Endodermal cell (in vitro differentiated cells): ENCODE measurements around the gene CD151. TPM values are rescaled to one million over a fixed set of nuclear protein-coding genes. Genes with fewer than 3 reads are reported as not detected.

Source experiments
- DNase-seq: peaks from one replicate; pipeline ENCODE4 v3.0.0-alpha.2; 2017
- H3K27ac ChIP-seq: 2 replicates; pipeline ENCODE4 v1.5.1; 2013; ENCODE audit warnings: mild to moderate bottlenecking, low read depth, low read length, moderate library complexity
- H3K27me3 ChIP-seq: 2 replicates; pipeline ENCODE4 v1.6.1; 2013; ENCODE audit warnings: mild to moderate bottlenecking, low read length, moderate library complexity; ENCODE audit not compliant: insufficient read depth, control insufficient read depth, poor library complexity, severe bottlenecking
- H3K36me3 ChIP-seq: 2 replicates; pipeline ENCODE4 v1.7.0; 2013; ENCODE audit warnings: mild to moderate bottlenecking, low read length, moderate library complexity; ENCODE audit not compliant: control insufficient read depth, insufficient read depth
- H3K4me1 ChIP-seq: one replicate; pipeline ENCODE4 v1.7.0; 2013; ENCODE audit warnings: low read length; ENCODE audit not compliant: control insufficient read depth, insufficient read depth
- H3K4me3 ChIP-seq: 2 replicates; pipeline ENCODE4 v1.5.1; 2013; ENCODE audit warnings: mild to moderate bottlenecking, low read length, moderate library complexity
- H3K9ac ChIP-seq: 2 replicates; pipeline ENCODE4 v1.6.1; 2013; ENCODE audit warnings: mild to moderate bottlenecking, low read length, moderate library complexity; ENCODE audit not compliant: poor library complexity, severe bottlenecking; ENCODE audit errors: extremely low read depth
- H3K9me3 ChIP-seq: 2 replicates; pipeline ENCODE4 v1.6.1; 2013; ENCODE audit warnings: mild to moderate bottlenecking, low read length, moderate library complexity; ENCODE audit not compliant: control insufficient read depth
- H3K27ac Mint-ChIP-seq: 2 replicates; pipeline ENCODE4 v1.8.0; 2020; ENCODE audit warnings: mixed read lengths
- H3K27me3 Mint-ChIP-seq: 2 replicates; pipeline ENCODE4 v1.8.0; 2021; ENCODE audit warnings: mild to moderate bottlenecking, mixed read lengths; ENCODE audit not compliant: insufficient read depth
- H3K36me3 Mint-ChIP-seq: 2 replicates; pipeline ENCODE4 v1.8.0; 2020; ENCODE audit warnings: low read depth, mixed read lengths
- H3K4me1 Mint-ChIP-seq: 2 replicates; pipeline ENCODE4 v1.8.0; 2020; ENCODE audit warnings: mixed read lengths
- H3K4me3 Mint-ChIP-seq: 2 replicates; pipeline ENCODE4 v1.8.0; 2020; ENCODE audit warnings: mild to moderate bottlenecking, moderate library complexity, mixed read lengths
- H3K9me3 Mint-ChIP-seq: 2 replicates; pipeline ENCODE4 v1.8.0; 2020; ENCODE audit warnings: mild to moderate bottlenecking, mixed read lengths
- WGBS, 2 experiments: methylation state at CpG; one replicate each; pipeline versions ENCODE4 v1.1.5 to v1.1.7; 2013; ENCODE audit warnings: missing lambda C conversion rate in 2 of 2, mixed read lengths in 1 of 2; ENCODE audit not compliant: insufficient coverage in 1 of 2, insufficient read length in 1 of 2; 5-methylcytosine and 5-hydroxymethylcytosine counted together
- total RNA-seq, 2 donors: library from RNA; stranded (reverse); fragmentation: NEBNext Ultra II Directional in 1 of 2; extraction: Animal tissue kit (Norgen Biotek cat#: 25700) in 1 of 2; gene quantifications; 2 replicates in 1 of 2; 3 replicates in 1 of 2; pipeline ENCODE4 v1.2.1, GENCODE V29; 2021
- TF ChIP-seq, protein P1 (sequence below): fragments of 200-600 bp; sonication (generic); conservative IDR thresholded peaks from 2 replicates; pipeline ENCODE4 v1.5.0; 2021; ENCODE audit warnings: antibody characterized with exemption, mild to moderate bottlenecking

CD151 gene
- total RNA-seq, 2 donors from 2014 or later: 139 to 165 TPM

DNA sequence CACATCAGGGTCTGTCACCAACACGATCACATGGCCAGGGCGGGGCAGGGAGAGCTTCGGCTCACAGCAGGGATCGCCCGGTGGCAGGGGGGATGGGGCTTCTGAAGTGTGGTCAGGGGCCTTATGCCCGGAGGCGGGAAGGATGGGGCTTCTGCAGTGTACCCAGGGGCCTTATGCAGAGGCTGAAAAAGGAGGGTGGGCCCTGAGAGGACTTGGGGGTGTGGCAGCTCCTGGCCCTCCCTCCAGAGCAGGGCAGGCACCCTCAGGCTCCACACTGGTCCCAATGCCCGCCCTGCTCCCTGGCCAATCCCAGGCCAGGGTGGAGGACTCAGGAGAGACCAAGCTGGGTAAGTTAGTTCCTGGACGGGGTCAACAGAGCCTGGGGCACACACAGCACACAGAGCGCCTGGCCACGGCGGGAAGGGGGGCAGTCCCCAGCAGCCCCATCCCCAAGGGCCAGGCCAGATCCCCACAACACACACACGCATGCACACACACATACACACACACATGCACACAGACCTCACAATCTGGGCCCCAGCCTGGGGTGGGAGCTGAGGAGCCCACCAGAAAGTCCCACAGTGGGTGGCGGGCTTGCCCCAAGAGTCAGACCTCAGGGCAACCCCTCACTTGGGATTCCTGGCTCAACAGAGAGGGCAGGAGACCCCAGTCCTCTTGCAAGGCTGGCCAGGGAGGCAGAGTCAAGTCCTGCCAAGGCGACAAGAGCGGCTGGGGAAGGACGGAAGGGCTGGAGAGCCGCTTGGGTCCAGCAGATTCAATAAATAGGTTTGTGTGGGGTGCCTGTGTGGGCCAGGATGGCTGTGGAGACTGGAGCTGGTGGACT is 41.8 kb upstream of the CD151 start:
- 78% methylated on average over 18 of the region's 18 CpGs; no CpG with 5 or more reads in 1 of the 2 experiments for WGBS, 2 experiments
- H3K27ac Mint-ChIP-seq: no peak overlapping the region
- no peak overlapping the region for H3K27ac ChIP-seq
- H3K27me3 ChIP-seq: no peaks in the 10 kb centered on the region
- no peak overlapping the region for H3K4me3 ChIP-seq
- H3K4me3 Mint-ChIP-seq: no peak overlapping the region
- H3K4me1 ChIP-seq: peaks cover 3% of the 10 kb centered on the region
- DNase-seq: peak; percentile 87
- H3K4me1 Mint-ChIP-seq: no peaks in the 10 kb centered on the region
- peaks cover 9% of the 10 kb centered on the region for H3K36me3 Mint-ChIP-seq
- H3K9me3 ChIP-seq: no peaks in the 10 kb centered on the region
- no peak overlapping the region for H3K9ac ChIP-seq
- H3K27me3 Mint-ChIP-seq: peaks cover 3% of the 10 kb centered on the region
- TF ChIP-seq, protein P1, sequence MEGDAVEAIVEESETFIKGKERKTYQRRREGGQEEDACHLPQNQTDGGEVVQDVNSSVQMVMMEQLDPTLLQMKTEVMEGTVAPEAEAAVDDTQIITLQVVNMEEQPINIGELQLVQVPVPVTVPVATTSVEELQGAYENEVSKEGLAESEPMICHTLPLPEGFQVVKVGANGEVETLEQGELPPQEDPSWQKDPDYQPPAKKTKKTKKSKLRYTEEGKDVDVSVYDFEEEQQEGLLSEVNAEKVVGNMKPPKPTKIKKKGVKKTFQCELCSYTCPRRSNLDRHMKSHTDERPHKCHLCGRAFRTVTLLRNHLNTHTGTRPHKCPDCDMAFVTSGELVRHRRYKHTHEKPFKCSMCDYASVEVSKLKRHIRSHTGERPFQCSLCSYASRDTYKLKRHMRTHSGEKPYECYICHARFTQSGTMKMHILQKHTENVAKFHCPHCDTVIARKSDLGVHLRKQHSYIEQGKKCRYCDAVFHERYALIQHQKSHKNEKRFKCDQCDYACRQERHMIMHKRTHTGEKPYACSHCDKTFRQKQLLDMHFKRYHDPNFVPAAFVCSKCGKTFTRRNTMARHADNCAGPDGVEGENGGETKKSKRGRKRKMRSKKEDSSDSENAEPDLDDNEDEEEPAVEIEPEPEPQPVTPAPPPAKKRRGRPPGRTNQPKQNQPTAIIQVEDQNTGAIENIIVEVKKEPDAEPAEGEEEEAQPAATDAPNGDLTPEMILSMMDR: no peak
- no peaks in the 10 kb centered on the region for H3K9me3 Mint-ChIP-seq
- H3K36me3 ChIP-seq: peaks cover 8% of the 10 kb centered on the region

DNA sequence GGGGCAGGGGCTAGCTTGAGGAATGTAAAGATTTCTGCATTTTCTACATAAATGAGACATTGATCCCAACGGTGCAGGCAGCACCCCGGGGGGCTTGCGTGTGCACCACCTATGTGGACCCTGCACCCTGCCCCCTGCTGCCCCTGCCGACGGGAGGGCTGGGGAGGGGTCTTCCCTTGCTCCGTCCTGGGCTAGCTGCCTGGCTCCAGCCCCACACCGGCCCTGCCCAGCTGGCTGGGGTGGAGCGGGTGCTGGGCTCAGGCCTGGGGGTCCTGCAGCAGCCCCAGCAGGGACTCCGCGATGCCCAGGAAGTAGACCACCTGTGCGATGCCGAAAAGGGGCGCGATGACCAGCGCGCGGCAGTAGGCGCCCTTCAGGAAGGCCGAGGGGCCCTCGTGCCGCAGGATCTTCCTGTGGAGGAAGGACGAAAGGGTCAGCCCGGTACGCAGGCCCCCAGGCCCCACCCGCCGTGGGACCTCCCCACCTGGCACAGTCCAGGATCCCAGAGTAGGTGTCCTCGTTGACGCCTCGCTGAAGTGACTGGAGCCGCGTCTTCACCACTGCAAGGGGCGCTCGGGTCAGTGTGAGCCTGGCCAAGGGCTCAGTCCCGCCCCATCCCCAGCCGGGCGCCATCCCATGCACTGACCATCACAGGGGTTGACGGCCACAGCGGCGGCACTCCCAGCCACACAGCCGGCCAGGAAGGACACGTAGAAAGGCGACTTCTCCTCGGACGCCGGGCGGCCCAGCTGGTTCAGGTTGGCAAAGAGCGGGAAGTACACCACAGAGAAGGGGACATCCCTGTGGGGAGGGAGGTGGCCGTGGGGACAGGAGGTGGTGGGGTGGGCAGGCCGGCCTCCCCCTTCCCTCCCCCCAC is 40.9 kb upstream of the CD151 start:
- Histone ChIP-seq H3K27me3 (no peaks in the 10 kb centered on the region), H3K9ac (no peak overlapping the region), H3K27ac (no peak overlapping the region), H3K9me3 (no peaks in the 10 kb centered on the region), H3K4me3 (no peak overlapping the region), H3K36me3 (peaks cover 8% of the 10 kb centered on the region), H3K4me1 (peaks cover 4% of the 10 kb centered on the region)
- no peak for DNase-seq
- TF ChIP-seq, protein P1: no peak
- H3K27ac Mint-ChIP-seq: no peak overlapping the region
- H3K36me3 Mint-ChIP-seq: peaks cover 9% of the 10 kb centered on the region
- peaks cover 3% of the 10 kb centered on the region for H3K27me3 Mint-ChIP-seq
- H3K9me3 Mint-ChIP-seq: no peaks in the 10 kb centered on the region
- 96 to 98% methylated on average over 32 to 47 of the region's 49 CpGs for WGBS, 2 experiments
- H3K4me1 Mint-ChIP-seq: peaks cover 4% of the 10 kb centered on the region
- no peak overlapping the region for H3K4me3 Mint-ChIP-seq

DNA sequence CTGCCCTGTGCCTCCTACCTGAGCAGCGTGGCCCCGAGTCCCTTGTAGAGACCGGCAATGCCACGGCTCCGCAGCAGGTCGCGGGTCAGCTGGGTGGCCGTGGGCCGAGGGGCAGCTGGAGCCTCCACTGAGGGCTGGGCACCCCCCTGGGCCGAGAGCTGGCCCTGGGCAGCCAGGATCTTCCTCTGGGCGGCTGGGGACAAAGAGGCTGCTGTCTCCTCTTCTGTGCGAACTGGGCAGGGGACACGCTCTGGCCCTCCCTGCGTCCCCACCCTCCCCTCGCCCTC is 40.3 kb upstream of the CD151 start:
- H3K27me3 ChIP-seq: no peaks in the 10 kb centered on the region
- no peak for DNase-seq
- H3K36me3 ChIP-seq: peaks cover 8% of the 10 kb centered on the region
- Mint-ChIP-seq H3K4me3 (no peak overlapping the region), H3K9me3 (no peaks in the 10 kb centered on the region), H3K27ac (no peak overlapping the region), H3K36me3 (peaks cover 9% of the 10 kb centered on the region), H3K27me3 (peaks cover 3% of the 10 kb centered on the region), H3K4me1 (peaks cover 4% of the 10 kb centered on the region)
- 90 to 97% methylated on average over 5 to 15 of the region's 15 CpGs for WGBS, 2 experiments
- no peak overlapping the region for H3K27ac ChIP-seq
- no peak overlapping the region for H3K9ac ChIP-seq
- peaks cover 4% of the 10 kb centered on the region for H3K4me1 ChIP-seq
- H3K4me3 ChIP-seq: no peak overlapping the region
- no peaks in the 10 kb centered on the region for H3K9me3 ChIP-seq
- TF ChIP-seq, protein P1: no peak
